HuH-7.5 (cell line): ENCODE results near the gene HTR2B.
"Not testable (repeated sequence)": the region's sequence is repeated elsewhere in the genome, so short reads cannot be mapped to it uniquely, and the experiment has no call there.

Experiments used
- DNase-seq: peaks from one replicate; pipeline ENCODE4 v3.0.0; 2011; ENCODE audit warnings: low spot score

HTR2B gene

DNA sequence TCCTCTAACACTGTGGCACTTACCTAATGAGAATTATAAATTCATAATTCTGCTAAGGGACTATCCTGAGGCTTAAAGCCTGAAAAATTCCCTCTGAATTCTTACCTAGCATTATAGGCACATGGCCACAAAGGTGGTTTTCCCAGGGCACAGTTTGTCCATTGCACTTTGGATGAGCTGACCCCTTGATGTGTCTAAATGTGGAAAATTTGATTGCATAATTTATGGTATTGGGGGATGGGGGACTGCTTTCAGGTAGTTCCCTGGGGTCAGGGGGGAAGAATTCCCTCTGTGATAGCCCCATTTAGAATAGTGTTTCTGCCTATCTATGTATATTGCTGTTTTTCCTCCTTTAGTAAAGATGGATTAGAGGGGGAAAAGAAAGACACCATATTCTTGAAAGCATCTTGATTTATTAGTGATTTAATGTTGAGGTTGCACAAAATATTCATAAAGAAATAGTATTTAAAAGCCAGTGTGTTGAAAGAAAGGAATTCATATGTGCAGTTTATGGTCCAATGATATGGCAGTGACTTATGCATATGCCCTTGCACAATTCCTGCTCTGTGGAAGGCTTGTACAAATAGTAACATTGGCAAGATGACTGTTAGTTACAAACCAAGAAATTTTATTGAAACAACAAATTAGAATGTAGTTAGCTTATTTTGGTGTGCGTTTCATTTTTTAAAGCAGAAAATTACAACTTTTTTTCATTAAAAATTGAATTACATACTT is 8.7 kb upstream of the HTR2B start:
- no peak for DNase-seq

DNA sequence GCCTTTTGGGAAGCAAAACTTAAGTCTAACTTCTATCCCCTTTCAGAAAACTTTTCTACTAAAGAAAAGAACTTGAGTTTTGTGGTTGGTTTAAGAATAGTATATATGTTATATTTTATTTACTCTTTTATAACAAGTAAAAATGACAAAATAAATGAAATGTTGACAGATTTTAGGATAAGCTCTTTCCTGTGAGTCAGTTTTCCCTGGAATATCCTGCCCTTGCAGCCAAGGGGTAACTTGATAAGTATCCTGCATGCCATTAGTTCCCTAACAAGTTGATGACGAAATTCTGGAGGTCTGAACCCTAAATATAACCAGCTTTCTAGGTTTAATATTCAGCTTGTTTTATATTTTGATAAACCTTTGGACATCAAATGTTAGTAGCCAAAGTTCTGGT is 7.3 kb upstream of the HTR2B start:
- DNase-seq: no peak

DNA sequence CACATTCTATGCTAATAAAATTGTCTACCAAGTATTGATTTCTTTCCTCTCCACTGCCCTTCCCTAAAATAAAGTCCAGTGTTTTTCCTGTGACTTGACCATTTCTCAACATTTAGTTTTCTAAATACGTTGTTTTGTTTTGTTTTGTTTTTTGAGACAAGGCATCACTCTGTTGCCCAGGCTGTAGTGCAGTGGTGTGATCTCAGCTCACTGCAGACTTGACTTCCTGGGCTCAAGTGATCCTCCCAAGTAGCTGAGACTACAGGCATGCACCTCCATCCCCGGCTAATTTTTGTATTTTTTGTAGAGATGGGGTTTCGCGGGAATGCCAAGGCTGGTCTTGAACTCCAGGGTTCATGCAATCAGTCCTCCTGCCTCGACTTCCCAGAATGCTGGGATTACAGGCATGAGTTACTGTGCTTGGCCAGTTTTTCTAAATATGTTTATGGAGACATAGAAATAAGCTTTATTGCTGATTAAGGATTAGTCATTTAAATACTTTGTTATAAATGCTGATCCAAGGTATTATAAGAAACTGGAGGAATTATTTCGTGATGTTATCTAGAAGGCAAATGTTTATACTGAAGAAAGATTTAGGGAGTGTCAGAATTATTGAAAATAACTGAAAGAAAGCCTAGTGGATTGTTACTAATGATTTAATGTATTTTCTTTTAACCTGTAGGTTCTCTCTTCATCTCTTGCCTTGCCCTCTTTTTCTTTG is 5.7 kb upstream of the HTR2B start:
- no peak for DNase-seq

DNA sequence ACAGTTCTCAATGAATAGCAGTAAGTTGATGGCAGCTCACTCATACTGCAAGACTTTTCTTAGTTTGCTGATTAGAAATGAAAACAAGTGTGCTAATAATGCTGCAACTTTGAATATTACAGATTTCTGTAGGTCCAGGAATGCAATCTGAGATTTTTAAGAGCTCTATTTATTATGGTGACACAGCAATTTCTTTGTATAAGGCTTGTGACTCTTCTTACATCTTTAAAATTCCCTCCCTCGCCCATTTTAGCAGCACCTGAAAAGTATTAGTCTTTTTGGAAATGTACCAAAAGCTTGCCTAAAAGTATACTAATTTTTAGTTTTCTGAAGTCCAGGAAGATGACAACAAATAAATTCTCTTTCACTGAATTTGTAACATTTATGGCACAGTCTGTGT is 4.4 kb upstream of the HTR2B start:
- no peak for DNase-seq

DNA sequence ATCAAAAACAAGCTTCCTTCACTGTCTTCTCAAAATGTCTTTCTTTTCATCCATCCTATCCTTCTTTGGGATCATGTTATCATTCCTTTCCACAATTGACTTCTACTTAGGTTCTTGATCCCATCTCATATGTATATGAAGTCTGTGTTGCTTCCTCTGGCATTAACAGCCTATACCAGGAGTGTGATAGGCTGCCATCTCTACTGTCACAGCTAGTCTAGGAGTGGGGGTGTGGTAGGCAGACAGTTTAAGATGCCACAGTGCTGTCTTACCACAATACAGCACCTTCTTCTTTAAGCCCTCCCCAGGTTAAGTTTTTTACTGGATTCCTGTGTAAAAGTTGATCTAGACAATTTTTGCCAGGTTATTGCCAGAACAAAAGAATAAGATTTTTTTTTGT is 3.7 kb upstream of the HTR2B start:
- DNase-seq: no peak

DNA sequence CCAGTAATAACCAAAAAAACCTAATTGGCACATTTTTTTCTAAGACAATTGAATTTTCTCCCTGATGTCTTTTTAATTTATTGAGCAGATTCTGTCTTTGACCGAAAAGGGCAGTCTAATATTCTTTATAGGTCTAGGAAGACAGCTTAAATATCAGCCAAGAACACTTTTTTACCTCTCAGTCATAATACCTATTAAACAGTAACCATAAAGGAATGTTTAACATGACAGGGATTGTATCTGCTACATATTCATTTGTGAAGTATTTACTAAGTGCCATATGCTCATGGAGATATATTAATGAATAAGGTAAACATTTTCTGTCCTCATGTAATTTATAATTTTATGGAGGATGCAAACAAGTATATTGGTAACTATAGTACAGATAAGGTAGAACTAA is 3.1 kb upstream of the HTR2B start:
- DNase-seq: no peak

DNA sequence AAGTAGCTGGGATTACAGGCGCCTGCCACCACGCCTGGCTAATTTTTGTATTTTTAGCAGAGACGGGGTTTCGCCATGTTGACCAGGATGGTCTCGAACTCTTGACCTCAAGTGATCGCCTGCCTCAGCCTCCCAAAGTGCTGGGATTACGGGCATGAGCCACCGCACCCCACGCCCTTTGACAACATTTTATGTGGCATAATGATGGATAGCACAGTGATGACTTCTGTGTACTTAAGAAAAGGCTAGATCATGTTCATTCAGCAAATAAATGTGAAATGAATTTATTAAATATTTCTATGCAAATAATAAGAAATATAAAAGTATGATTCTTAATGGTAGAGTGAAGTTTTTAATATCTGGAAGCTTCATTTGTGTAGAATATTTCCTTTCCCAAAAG is 2.6 kb upstream of the HTR2B start:
- DNase-seq: no peak

DNA sequence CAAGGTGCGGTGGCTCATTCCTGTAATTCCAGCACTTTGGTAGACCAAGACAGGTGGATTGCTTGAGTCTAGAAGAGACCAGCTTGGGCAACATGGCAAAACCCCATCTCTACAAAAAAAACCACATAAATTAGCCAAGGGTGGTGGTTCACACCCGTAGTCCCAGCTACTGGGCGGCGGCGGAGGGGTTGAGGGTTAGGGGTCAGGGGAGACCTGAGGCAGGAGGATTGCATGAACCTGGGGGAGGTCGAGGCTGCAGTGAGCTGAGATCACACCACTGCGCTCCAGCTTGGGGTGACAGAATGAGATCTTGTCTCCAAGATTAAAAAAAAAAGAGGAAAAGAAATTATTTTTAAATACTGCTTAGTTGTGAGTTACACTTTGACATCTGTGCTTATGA is 1.3 kb upstream of the HTR2B start:
- DNase-seq: no peak

DNA sequence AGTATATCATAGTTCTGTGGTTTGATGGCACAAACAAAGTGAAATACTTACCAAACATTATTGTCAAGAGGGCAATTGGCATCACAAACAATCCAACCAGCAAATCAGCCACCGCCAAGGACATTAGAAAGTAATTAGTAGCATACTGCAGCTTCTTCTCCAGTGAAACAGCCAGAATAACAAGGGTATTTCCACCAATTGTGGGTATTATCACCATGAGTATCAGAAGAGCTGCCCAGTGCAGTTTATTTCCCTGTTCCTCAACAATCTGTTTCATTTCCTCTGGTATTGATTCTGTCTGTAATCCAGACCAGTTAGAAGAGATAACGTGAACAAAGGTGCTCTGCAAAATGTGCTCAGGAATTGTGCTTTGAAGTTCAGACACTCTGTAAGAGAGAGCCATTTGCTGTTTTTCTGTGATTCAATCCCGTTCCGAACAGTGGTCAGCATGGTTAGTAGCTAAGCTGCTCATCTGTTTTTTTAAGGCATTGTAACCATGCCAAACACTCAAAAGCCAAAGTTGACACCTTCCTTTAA is 1.4 kb downstream of the HTR2B start:
- DNase-seq: no peak

DNA sequence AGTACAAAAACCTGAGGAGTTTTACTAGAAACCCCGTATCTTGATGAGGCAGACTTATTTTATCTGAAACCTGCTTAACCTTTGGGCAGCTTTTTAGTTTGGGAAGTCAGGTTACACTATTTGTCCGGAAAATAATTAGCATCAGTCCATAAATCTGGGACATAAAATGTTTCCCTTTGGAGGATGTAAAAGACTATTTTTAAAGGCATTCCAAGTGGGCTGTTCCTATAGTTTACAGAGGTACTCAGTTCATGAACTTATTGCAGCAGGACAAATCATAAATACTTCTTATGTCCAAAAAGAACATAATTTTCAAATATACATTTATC is 6.3 kb downstream of the HTR2B start:
- no peak for DNase-seq

DNA sequence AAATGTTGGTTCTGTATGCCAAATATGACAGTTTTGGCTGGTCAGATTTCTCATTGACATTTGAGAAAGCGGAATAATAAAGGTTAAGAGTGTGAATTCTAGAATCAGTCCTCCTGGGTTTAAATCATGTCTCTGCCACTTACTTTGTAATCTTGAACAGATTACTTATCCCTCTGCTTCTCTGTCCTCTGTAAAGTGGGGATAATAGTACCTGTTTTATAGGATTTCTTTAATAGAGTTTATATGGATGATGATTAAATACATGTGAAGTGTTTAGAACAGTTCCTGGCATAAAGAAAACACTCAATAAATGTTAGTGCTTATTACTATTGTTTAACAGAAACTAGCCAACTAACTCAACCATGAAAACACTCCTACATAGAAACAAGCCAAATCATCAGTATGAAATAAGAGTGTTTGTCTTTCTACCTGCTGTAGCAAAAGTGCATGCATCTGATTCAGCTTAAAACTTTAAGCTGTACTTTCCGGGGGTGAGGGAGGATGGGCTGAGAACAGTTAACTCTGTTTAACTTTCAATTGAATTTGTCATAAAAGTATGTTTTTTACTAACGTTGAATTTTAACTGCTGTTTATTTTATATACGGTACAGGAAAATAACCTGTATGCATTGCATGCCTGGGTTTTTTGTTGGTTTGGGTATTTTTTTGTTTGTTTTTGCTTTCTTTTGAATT is 6.8 kb downstream of the HTR2B start:
- DNase-seq: no peak

DNA sequence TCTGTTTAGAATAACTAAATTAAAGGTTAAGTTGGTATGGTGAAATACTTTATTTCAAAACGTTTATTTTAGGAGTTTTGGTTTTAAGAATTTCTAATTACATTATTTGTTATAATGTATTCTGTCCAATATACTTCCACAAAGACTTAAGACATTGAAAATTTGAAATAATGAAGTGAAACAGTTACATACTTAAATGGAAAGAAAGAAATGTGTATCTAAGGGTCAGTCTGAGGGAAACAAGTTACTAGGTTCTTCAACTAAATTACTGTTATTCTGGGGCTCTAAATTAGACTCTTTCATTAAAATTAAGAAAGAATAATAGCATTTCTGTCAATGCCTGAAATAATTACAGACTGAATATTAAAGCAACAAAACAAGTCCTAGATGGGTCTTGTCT is 7.7 kb downstream of the HTR2B start:
- no peak for DNase-seq

DNA sequence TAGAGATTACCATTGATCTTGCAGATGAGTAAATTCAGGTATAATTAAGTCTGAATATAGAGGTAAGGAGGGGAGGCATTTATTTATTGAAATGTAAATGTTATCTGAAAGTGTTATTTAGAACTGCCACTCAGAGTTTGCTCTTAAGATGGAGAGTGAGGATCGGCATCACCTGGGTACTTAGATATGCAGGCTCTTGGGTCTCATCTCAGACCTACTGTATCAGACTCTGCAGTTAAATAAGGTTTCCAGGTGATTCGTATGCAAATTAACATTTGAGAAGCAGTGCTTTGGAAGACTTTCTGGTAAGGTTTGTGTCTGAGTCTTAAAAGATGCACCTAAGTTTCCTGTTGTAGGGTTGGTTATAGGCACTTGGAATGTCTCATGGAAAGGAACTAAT is 9.2 kb downstream of the HTR2B start:
- no peak for DNase-seq

DNA sequence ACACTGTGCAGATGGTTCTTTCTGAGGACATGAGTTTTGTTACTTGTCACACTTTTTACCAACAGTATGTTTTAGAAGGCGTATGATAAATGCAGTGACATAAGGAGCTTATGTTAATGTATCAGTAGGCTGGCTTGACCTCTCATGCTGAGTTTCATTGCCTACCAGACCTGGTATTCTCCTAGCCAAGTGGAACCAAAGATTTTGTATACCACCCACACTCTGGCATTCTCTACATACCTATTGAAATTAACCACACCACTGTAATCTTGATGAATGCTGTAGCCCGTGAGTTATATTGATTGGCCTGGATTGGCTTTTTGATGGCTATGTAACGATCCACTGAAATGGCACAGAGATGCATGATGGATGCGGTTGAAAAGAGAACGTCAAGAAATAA is 11.4 kb downstream of the HTR2B start:
- DNase-seq: no peak

DNA sequence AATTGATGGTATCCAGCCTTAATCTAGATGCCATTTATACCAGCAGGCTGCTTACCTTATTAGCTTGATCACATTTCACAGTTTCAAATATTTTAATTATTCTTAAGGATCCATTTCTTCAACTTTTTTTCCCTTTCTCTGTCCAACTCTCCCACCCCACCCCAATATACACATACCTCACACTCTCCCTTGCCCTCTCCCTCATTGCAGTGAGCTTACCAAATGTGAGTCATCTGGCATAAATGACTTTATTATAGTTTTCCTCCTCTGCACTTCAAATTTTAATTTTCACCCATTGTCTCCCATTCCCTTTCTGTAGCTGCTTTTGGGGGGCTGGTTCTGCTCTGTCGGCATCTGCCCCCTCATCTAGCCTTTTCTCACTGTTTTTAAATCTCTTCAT is 12.9 kb downstream of the HTR2B start:
- DNase-seq: no peak

DNA sequence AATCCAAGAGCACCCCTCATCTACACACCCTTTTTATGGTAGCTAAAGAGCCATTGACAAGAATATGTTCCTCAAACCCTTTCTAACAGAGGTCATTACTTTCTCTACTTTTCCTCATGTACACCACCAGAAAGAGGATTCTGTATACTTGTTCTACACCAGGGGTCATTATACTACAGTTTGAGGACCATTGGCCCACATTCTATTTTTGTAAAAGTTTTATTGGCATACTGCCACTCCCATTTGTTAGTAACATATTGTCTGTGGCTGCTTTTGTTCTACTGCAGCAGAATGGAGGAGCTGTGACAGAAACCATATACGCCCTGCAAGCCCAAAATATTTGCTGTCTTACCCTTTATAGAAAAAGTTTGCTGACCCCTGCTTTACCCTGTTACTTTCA is 14.3 kb downstream of the HTR2B start:
- DNase-seq: no peak

DNA sequence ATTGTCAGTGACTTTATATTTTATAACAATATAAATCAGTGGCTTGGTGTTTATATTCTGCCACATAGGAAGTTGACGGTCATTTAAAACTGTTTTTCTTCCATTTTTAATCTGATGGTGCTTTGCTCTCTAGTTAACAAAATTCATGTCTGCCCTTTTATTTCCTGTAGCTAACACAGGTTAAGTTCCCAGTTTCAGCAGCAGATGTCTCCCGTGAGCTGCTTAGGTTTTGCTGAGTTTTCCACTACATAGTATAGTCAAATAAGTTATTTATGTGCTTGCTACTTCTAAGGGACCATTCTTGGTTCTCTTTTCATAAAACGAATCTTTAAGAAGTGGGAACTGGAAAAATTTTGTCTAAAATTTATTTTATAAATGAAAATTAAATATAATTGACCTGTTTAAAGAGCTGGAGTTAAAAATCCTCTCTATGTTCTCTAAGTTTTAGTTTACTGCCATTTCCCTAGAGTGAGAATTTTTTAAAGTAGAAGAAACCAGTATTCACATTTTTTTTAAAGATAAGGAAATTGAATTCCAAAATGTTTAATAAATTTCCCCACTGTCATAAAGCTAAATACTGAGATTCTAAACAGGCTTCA is 20.6 kb downstream of the HTR2B start:
- DNase-seq: no peak

DNA sequence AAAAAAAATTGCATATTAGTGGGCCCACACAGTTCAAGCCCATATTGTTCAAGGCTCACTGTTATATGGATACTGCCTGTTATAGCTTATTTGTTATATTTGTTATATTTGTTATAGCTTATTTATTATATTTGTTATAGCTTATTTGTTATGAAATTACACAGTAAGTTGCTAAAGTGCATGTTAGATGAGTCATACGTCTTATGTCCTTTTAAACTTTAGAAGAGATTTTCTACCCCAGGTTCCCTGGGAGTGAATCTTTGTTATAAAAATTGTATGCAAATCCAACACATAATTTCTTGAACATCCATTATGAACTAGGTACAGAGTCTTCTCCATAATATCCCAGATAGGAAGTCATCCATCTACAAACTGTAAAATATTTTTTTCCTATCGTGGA is 22.1 kb downstream of the HTR2B start:
- DNase-seq: no peak

DNA sequence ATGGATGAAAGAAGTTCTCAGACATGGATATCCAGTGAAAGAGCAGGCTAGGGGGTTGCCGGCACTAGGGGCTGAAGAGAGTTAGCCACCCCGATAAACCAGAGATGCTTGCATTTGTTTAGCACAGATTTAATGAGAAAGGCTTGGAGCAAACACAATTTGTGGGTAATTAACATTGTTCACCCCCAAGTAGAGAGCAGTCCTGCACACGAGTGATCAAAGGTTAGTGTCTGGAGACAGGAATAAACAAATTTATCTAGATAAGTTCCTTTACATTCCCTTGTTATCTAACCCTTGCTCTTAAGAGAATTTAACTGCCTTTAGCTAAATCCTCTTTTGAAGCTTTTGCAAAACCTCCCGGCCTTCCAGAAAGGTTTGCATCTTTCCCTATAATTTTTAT is 23.9 kb downstream of the HTR2B start:
- no peak for DNase-seq

DNA sequence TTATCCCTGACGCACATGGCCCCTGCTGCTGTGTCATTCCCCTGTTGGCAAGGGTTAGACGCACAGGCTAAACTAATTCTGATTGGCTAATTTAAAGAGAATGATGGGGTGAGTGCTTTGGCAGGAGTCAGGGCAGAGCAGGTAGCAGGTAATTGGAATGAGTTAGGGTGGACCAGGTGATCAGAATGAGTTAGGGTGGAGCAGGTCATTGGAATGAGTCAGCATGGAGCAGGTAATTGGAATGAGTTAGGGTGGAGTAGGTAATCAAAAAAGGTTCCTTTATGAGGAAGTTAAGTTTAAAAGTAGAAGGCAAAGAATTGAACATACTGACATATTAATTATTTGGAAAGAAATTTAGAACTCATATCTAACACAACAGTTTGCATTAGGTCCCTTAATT is 24.5 kb downstream of the HTR2B start:
- DNase-seq: not testable (repeated sequence)

DNA sequence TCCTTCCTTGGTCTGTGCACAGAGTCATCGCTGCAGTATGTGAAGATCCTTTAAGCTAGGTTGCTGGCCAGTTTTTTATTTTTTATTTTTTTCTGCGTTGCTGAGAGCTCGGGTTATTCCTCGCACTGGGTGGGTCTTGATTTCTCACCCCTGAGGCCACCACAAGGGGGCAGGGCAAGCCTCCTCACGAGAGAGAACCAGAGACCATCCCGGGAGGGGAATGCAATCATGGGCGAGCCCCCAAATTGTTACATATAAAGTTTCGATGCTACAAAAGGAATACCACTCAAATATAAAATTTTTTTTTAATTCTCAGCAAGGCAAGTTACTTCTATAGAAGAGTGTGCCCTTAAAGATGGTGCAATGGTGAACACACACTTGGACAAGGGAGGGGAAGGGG is 24.9 kb downstream of the HTR2B start:
- DNase-seq: no peak

DNA sequence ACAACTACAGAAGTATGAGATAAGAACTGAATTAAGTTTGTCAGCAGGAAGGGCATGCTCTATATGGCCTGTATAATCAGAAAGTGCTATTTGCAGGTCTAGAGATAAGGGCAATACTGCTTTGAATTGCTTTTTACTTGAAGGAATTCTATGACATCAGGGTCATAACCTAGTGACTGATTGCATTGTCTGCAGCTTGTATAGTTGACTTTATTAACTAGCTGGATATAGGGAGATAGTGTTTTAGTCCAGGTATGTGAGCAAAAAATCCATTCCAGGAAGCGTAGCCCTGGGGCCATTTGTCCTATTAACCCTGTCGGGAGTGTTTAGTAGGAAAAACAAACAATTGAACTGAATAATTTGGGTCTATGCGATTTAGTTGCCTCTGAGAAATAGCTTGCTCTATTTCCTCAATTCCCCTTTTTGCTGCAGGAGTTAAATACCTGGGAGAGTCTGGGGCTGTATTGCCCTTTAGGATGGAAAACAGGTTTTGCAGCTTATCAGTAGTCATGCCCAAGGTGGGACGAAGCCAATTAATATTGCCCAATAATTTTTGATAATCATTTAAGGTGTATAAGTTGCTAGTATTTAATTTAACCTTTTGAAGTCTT is 30.0 kb downstream of the HTR2B start:
- no peak for DNase-seq

DNA sequence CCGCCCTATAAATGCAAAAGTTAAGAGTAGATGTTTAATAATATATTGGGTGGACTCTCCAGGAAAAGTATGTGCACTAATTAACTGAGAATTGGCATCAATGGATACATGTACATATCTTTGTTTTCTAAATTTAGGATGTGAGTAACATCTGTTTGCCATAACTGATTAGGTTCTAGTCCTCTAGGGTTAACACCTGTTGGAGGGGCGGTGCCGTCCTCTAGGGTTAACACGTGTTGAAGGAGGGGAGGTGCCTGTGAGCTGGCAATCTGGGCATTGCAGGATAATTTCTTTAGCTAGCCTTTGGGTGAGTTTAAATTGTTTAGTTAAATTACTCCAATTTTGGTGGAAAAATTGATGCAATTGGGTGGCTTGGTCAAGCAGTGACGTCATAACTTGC is 30.9 kb downstream of the HTR2B start:
- DNase-seq: no peak
